HepG2 (cell line): Measurements from ENCODE around the gene MYO5A. TPM values are rescaled to one million over a fixed set of nuclear protein-coding genes. Genes with fewer than 3 reads are reported as not detected.

Experiments used
- ESRRA ChIP-seq: sonication (generic); formaldehyde crosslinking; IDR thresholded peaks from 2 replicates; pipeline ENCODE4 v1.5.1; 2020; ENCODE audit warnings: mild to moderate bottlenecking, low read depth, missing genetic modification reagents
- GRHL1 ChIP-seq: sonication (generic); formaldehyde crosslinking; conservative IDR thresholded peaks from 2 replicates; pipeline ENCODE4 v1.8.0; 2022; ENCODE audit warnings: missing genetic modification reagents
- HDAC2 ChIP-seq: sonication (generic); formaldehyde crosslinking; IDR thresholded peaks from 2 replicates; pipeline ENCODE4 v1.4.0; 2020; ENCODE audit warnings: missing genetic modification reagents
- HNRNPK ChIP-seq: fragments of 200-400 bp; formaldehyde crosslinking; IDR thresholded peaks from 2 replicates; pipeline ENCODE4 v1.6.1; 2018; ENCODE audit warnings: low read length, low read depth, moderate library complexity, mild to moderate bottlenecking; ENCODE audit not compliant: poor library complexity, severe bottlenecking
- IRF2 ChIP-seq: IDR thresholded peaks from 2 replicates; pipeline ENCODE4 v1.6.1; 2018; ENCODE audit warnings: missing genetic modification reagents, missing compliant biosample characterization
- MAFK ChIP-seq, 2 experiments: IDR thresholded peaks in 1 of 2; conservative IDR thresholded peaks in 1 of 2; 2 replicates each; pipeline ENCODE4 v1.6.1; 2011; ENCODE audit warnings: improper control_type of control experiment in 2 of 2, low read length in 2 of 2
- NFRKB ChIP-seq: fragments of 450-650 bp; IDR thresholded peaks from 2 replicates; pipeline ENCODE4 v1.6.1; 2017
- PAXIP1 ChIP-seq: sonication (generic); formaldehyde crosslinking; conservative IDR thresholded peaks from 2 replicates; pipeline ENCODE4 v1.4.0; 2020; ENCODE audit warnings: mild to moderate bottlenecking, missing genetic modification reagents, moderate library complexity
- POLR2G ChIP-seq: fragments of 200-400 bp; formaldehyde crosslinking; IDR thresholded peaks from 2 replicates; pipeline ENCODE4 v1.6.1; 2018; ENCODE audit warnings: mild to moderate bottlenecking, low read depth, low read length, moderate library complexity
- RORA ChIP-seq: sonication (generic); formaldehyde crosslinking; IDR thresholded peaks from 2 replicates; pipeline ENCODE4 v1.5.0; 2020; ENCODE audit warnings: mild to moderate bottlenecking, missing genetic modification reagents, moderate library complexity
- STAT5B ChIP-seq: sonication (generic); formaldehyde crosslinking; IDR thresholded peaks from 2 replicates; pipeline ENCODE4 v1.4.0; 2020; ENCODE audit warnings: missing genetic modification reagents
- XRCC5 ChIP-seq: fragments of 200-400 bp; formaldehyde crosslinking; optimal IDR thresholded peaks from 2 replicates; pipeline ENCODE3; 2017; ENCODE audit warnings: mild to moderate bottlenecking, low read length
- ZBTB20 ChIP-seq: sonication (generic); formaldehyde crosslinking; IDR thresholded peaks from 2 replicates; pipeline ENCODE4 v1.8.1; 2023; ENCODE audit warnings: missing genetic modification reagents, low read depth, mild to moderate bottlenecking, borderline replicate concordance
- ZBTB4 ChIP-seq: sonication (generic); formaldehyde crosslinking; IDR thresholded peaks from 2 replicates; pipeline ENCODE4 v1.4.0; 2020; ENCODE audit warnings: missing genetic modification reagents, mild to moderate bottlenecking, borderline replicate concordance
- ZNF121 ChIP-seq: sonication (generic); formaldehyde crosslinking; IDR thresholded peaks from 2 replicates; pipeline ENCODE4 v1.5.0; 2020; ENCODE audit warnings: mild to moderate bottlenecking, missing genetic modification reagents
- ZNF256 ChIP-seq: sonication (generic); formaldehyde crosslinking; conservative IDR thresholded peaks from 2 replicates; pipeline ENCODE4 v1.4.0; 2020; ENCODE audit warnings: missing genetic modification reagents
- ZNF598 ChIP-seq: sonication (generic); formaldehyde crosslinking; IDR thresholded peaks from 2 replicates; pipeline ENCODE4 v1.5.1; 2020; ENCODE audit warnings: mild to moderate bottlenecking, missing genetic modification reagents, borderline replicate concordance
- ZNF678 ChIP-seq: sonication (generic); formaldehyde crosslinking; IDR thresholded peaks from 2 replicates; pipeline ENCODE4 v1.4.0; 2020; ENCODE audit warnings: mild to moderate bottlenecking, missing genetic modification reagents
- ZSCAN22 ChIP-seq: sonication (generic); formaldehyde crosslinking; IDR thresholded peaks from 2 replicates; pipeline ENCODE4 v1.4.0; 2020; ENCODE audit warnings: mild to moderate bottlenecking, missing genetic modification reagents
- polyA plus RNA-seq, 8 experiments: library from polyadenylated mRNA; depleted of rRNA in 3 of 8; stranded (reverse) in 7 of 8; unstranded in 1 of 8; fragments of >200 nt; fragmentation: Illumina TruSeq in 4 of 8; extraction: Trizol in 4 of 8; gene quantifications; 2 replicates each; pipeline versions ENCODE4 v1.2.1 to v1.2.3, GENCODE V29; 2011 to 2016; ENCODE audit warnings: low read depth in 4 of 8, missing spikeins in 1 of 8, mixed read lengths in 1 of 8; ENCODE audit not compliant: insufficient read depth in 1 of 8
- total RNA-seq, 5 experiments: library from RNA; depleted of rRNA; stranded (reverse); fragments of >200 nt; fragmentation: Illumina TruSeq; extraction: Trizol; gene quantifications; 2 replicates each; pipeline ENCODE4 v1.2.3, GENCODE V29; 2016; ENCODE audit warnings: low read depth in 1 of 5

The MYO5A gene
- total and polyA plus RNA-seq, 2 of the 13 experiments (the other 11 are each of a cell fraction or from before 2014, with no cell fraction given), result 2.8 to 4.8 TPM

- TF ChIP-seq ZBTB4 (CRISPR knock-in tag) (peak; percentile 13; the same call in 1 of the 2 replicates), PAXIP1 (CRISPR knock-in tag) (peak; percentile 71), IRF2 (CRISPR knock-in tag) (peak; percentile 65; the same call in 1 of the 2 replicates), STAT5B (CRISPR knock-in tag) (no peak), RORA (CRISPR knock-in tag) (no peak), XRCC5 (no peak), ZNF256 (0 out of 2 replicates have a peak, but pooled peaks have one; percentile 7), ZNF598 (CRISPR knock-in tag) (no peak), ZBTB20 (CRISPR knock-in tag) (peak; percentile 56; the same call in 1 of the 2 replicates), POLR2G (no peak), ZNF121 (CRISPR knock-in tag) (no peak), GRHL1 (CRISPR knock-in tag) (no peak), ESRRA (CRISPR knock-in tag) (peak; percentile 67; the same call in 1 of the 2 replicates), ZSCAN22 (CRISPR knock-in tag) (no peak), ZNF678 (CRISPR knock-in tag) (no peak), HDAC2 (0 out of 2 replicates have a peak, but pooled peaks have one; percentile 60), MAFK (conservative IDR thresholded peaks at IDR 0.05 in 1 of 2, IDR thresholded peaks at IDR 0.05 in 1 of 2; ENCODE audit: low read length in 2 of 2) (no peak), NFRKB (no peak), HNRNPK (no peak)
Observed at GRCh38 chr15:52281085-52282035, 247.3 kb downstream of the MYO5A start (continued).
